Spleen (tissue), 11 donors: ENCODE data around the gene ZBTB32. TPM values are rescaled to one million over a fixed set of nuclear protein-coding genes. Genes with fewer than 3 reads are reported as not detected.
A peak's percentile ranks its signal among the peaks of the same experiment; 100 is the strongest.

Experiments used
- DNase-seq: peaks from one replicate; pipeline ENCODE4 v3.0.0-alpha.2; 2020
- H3K27ac ChIP-seq, 8 donors: fragments of 200-600 bp; sonication (generic) in 7 of 8; 1 replicate in 4 of 8; 2 replicates in 4 of 8; pipeline versions ENCODE4 v1.5.0 to v1.8.0; 2016 to 2021; ENCODE audit warnings: inconsistent platforms in 4 of 8, mild to moderate bottlenecking in 4 of 8, moderate library complexity in 1 of 8
- H3K27me3 ChIP-seq, 7 donors: fragments of 200-600 bp; sonication (generic) in 6 of 7; replicated peaks in 1 of 7; 1 replicate in 4 of 7; 2 replicates in 3 of 7; pipeline versions ENCODE4 v1.5.0 to v1.8.0; 2016 to 2021; ENCODE audit warnings: inconsistent platforms in 3 of 7, mild to moderate bottlenecking in 1 of 7
- H3K36me3 ChIP-seq, 6 donors: fragments of 200-600 bp; sonication (generic) in 5 of 6; 1 replicate in 4 of 6; 2 replicates in 2 of 6; pipeline versions ENCODE4 v1.5.0 to v1.8.0; 2016 to 2021; ENCODE audit warnings: inconsistent platforms in 2 of 6
- H3K4me1 ChIP-seq, 6 donors: fragments of 200-600 bp; sonication (generic) in 5 of 6; 1 replicate in 3 of 6; 2 replicates in 3 of 6; pipeline versions ENCODE4 v1.5.0 to v1.8.0; 2016 to 2021; ENCODE audit warnings: inconsistent platforms in 3 of 6
- H3K4me3 ChIP-seq, 8 donors: fragments of 200-600 bp; sonication (generic) in 7 of 8; 1 replicate in 4 of 8; 2 replicates in 4 of 8; pipeline versions ENCODE4 v1.5.0 to v1.8.0; 2016 to 2021; ENCODE audit warnings: inconsistent platforms in 4 of 8, mild to moderate bottlenecking in 4 of 8, moderate library complexity in 2 of 8
- H3K9me3 ChIP-seq, 8 donors: fragments of 200-600 bp; sonication (generic) in 7 of 8; 1 replicate in 4 of 8; 2 replicates in 4 of 8; pipeline versions ENCODE4 v1.5.0 to v1.8.0; 2016 to 2021; ENCODE audit warnings: inconsistent platforms in 4 of 8
- CTCF ChIP-seq, 11 experiments: fragments of 200-600 bp in 7 of 11; fragments of 450-650 bp in 4 of 11; sonication (generic) in 4 of 11; IDR thresholded peaks in 8 of 11; conservative IDR thresholded peaks in 3 of 11; 1 replicate in 7 of 11; 2 replicates in 4 of 11; pipeline versions ENCODE4 v1.4.0 to v1.8.0; 2016 to 2021; ENCODE audit warnings: antibody characterized with exemption in 11 of 11, inconsistent platforms in 4 of 11, mild to moderate bottlenecking in 1 of 11
- POLR2A ChIP-seq, 3 donors: fragments of 450-650 bp; IDR thresholded peaks; one replicate each; pipeline ENCODE4 v1.5.1; 2017; ENCODE audit warnings: antibody characterized with exemption in 3 of 3, mild to moderate bottlenecking in 1 of 3
- POLR2AphosphoS5 ChIP-seq, 3 donors: sonication (generic); formaldehyde crosslinking; IDR thresholded peaks; one replicate each; pipeline ENCODE4 v1.5.1; 2017; ENCODE audit warnings: antibody characterized with exemption in 3 of 3
- WGBS, 5 donors: extraction: QIAGEN DNeasy Blood & Tissue Kit in 3 of 5; methylation state at CpG; one replicate each; pipeline versions ENCODE4 v1.1.5 to v1.1.7; 2013 to 2018; 5-methylcytosine and 5-hydroxymethylcytosine counted together
- intact Hi-C: fragments of 100-400 bp; cut with DNase I; formaldehyde crosslinking; loops from one replicate; pipeline ENCODE4 v1.15.0; 2023; ENCODE audit warnings: low total_unique reads
- polyA plus RNA-seq, 3 donors: library from polyadenylated mRNA; stranded (reverse); fragments of 200-250 nt; gene quantifications; one replicate each; pipeline ENCODE4 v1.2.1, GENCODE V29; 2013
- total RNA-seq, 7 donors: library from RNA; depleted of rRNA in 3 of 7; stranded (reverse); fragments of >200 nt in 3 of 7; fragmentation: NEBNext Ultra II Directional in 4 of 7; extraction: Animal tissue kit (Norgen Biotek cat#: 25700) in 4 of 7; gene quantifications; one replicate each; pipeline versions ENCODE4 v1.1.0 to v1.2.1, GENCODE V29; 2016 to 2021
- donor health status: healthy with polysubstance abuse.
- donor health status: DM: no; HTN: no; CAD: no; lungs with moderate emphysema.
- donor health status: DM: no; HTN: no; CAD: no.
- donor health status: Bipolar disorder and iron deficiency.
- donor health status: healthy.
- donor health status: DM: no; HTN: no; CAD: no.
- donor health status: DM: yes; HTN: yes; CAD: no.

Gene ZBTB32
- total and polyA plus RNA-seq, 10 donors: 2.5 to 8.2 (median 4.2) TPM

GRCh38 chr19:35746087-35746462, 41.7 kb downstream of the ZBTB32 start:
- Histone ChIP-seq H3K4me1 (peaks cover 31 to 88% (median 73%) of the 10 kb centered on the region in 6 donors), H3K36me3 (peaks cover 0 to 13% (median 0%) of the 10 kb centered on the region in 6 donors), H3K27me3 (no peaks in the 10 kb centered on the region), H3K27ac (peak overlapping the region; percentile 59 to 100 (median 100)), H3K9me3 (no peaks in the 10 kb centered on the region), H3K4me3 (peak overlapping the region; percentile 39 to 85 (median 76))
- TF ChIP-seq POLR2AphosphoS5 (IDR thresholded peaks at IDR 0.05) (no peak), CTCF (IDR thresholded peaks at IDR 0.05 in 8 of 11, conservative IDR thresholded peaks at IDR 0.05 in 3 of 11) (no peak), POLR2A (IDR thresholded peaks at IDR 0.05) (no peak)
- WGBS, 5 donors: 1 to 26% (median 11%) methylated on average over 4 of the region's 4 CpGs
- intact Hi-C loops: no loop called here
- DNase-seq: no peak

GRCh38 chr19:35746531-35746930, 42.2 kb downstream of the ZBTB32 start:
- Histone ChIP-seq H3K27me3 (no peaks in the 10 kb centered on the region), H3K4me3 (peak overlapping the region in 5 of 8 donors; percentile 39 to 82 (median 78)), H3K9me3 (no peaks in the 10 kb centered on the region), H3K27ac (peak overlapping the region in 4 of 8 donors; percentile 99 to 100 (median 100)), H3K36me3 (peaks cover 0 to 17% (median under 1%) of the 10 kb centered on the region in 6 donors), H3K4me1 (peaks cover 31 to 84% (median 68%) of the 10 kb centered on the region in 6 donors)
- intact Hi-C loops: no loop called here
- WGBS, 5 donors: 69 to 95% (median 82%) methylated on average over 5 of the region's 5 CpGs
- no peak for DNase-seq
- TF ChIP-seq CTCF (IDR thresholded peaks at IDR 0.05 in 8 of 11, conservative IDR thresholded peaks at IDR 0.05 in 3 of 11): no peak
- TF ChIP-seq POLR2AphosphoS5 (IDR thresholded peaks at IDR 0.05): no peak
- TF ChIP-seq POLR2A (IDR thresholded peaks at IDR 0.05): no peak

- Histone ChIP-seq H3K4me1 (peaks cover 31 to 65% (median 51%) of the 10 kb centered on the region in 6 donors), H3K4me3 (peak within 1 kb of the TSS; percentile 77 to 99 (median 87)), H3K36me3 (peaks cover 0 to 35% (median 18%) of the 10 kb centered on the region in 6 donors), H3K27me3 (no peaks in the 10 kb centered on the region), H3K27ac (peak within 1 kb of the TSS; percentile 77 to 93 (median 88)), H3K9me3 (no peaks in the 10 kb centered on the region)
- DNase-seq: peak; percentile 99
- intact Hi-C loops: no loop called here
- 1% methylated on average over 25 to 45 of the region's 45 CpGs for WGBS, 5 donors
- TF ChIP-seq POLR2A (IDR thresholded peaks at IDR 0.05): peak in 2 of 3 donors; percentile 34 to 66
- peak in 10 of 11 experiments; percentile 3 to 69 (median 49) for TF ChIP-seq CTCF (IDR thresholded peaks at IDR 0.05 in 8 of 11, conservative IDR thresholded peaks at IDR 0.05 in 3 of 11)
- peak; percentile 89 to 96 (median 93) for TF ChIP-seq POLR2AphosphoS5 (IDR thresholded peaks at IDR 0.05)
Observed at GRCh38 chr19:35748106-35749020, 44.0 kb downstream of the ZBTB32 start, which contains the start of gene LIN37. Gene LIN37 (plus strand): TSS chr19:35748576. CDS start chr19:35748725, 149 bp downstream.

- H3K9me3 ChIP-seq: no peaks in the 10 kb centered on the region
Observed at GRCh38 chr19:35750167-35750566, 45.8 kb downstream of the ZBTB32 start.

More at GRCh38 chr19:35750167-35750566, 45.8 kb downstream of the ZBTB32 start:
- intact Hi-C loops: no loop called here
- WGBS, 5 donors: 85 to 97% (median 91%) methylated on average over 4 to 5 of the region's 5 CpGs
- no peak for TF ChIP-seq POLR2A (IDR thresholded peaks at IDR 0.05)
- TF ChIP-seq CTCF (IDR thresholded peaks at IDR 0.05 in 8 of 11, conservative IDR thresholded peaks at IDR 0.05 in 3 of 11): no peak
- no peak for TF ChIP-seq POLR2AphosphoS5 (IDR thresholded peaks at IDR 0.05)
- H3K27me3 ChIP-seq: peaks cover 0 to 2% (median 0%) of the 10 kb centered on the region in 7 donors
- DNase-seq: no peak
- H3K36me3 ChIP-seq: peaks cover 0 to 45% (median 29%) of the 10 kb centered on the region in 6 donors
- no peak overlapping the region for H3K27ac ChIP-seq
- no peak overlapping the region for H3K4me3 ChIP-seq
- peaks cover 23 to 57% (median 40%) of the 10 kb centered on the region in 6 donors for H3K4me1 ChIP-seq
